ENCODE results near the gene ZFYVE21. TPM values are rescaled to one million over a fixed set of nuclear protein-coding genes. Genes with fewer than 3 reads are reported as not detected.

ZFYVE21 gene
- polyA plus RNA-seq, 1 donor from 2014 or later: 10.3 TPM

- Mint-ChIP-seq H3K36me3 (peaks cover 4% of the 10 kb centered on the region), H3K4me3 (no peak overlapping the region), H3K4me1 (peaks cover 3 to 15% (median 8%) of the 10 kb centered on the region in 3 donors), H3K9me3 (no peaks in the 10 kb centered on the region), H3K27ac (no peak overlapping the region), H3K27me3 (no peaks in the 10 kb centered on the region)
Measured at GRCh38 chr14:103706551-103707328, 8.9 kb upstream of the ZFYVE21 start.

DNA sequence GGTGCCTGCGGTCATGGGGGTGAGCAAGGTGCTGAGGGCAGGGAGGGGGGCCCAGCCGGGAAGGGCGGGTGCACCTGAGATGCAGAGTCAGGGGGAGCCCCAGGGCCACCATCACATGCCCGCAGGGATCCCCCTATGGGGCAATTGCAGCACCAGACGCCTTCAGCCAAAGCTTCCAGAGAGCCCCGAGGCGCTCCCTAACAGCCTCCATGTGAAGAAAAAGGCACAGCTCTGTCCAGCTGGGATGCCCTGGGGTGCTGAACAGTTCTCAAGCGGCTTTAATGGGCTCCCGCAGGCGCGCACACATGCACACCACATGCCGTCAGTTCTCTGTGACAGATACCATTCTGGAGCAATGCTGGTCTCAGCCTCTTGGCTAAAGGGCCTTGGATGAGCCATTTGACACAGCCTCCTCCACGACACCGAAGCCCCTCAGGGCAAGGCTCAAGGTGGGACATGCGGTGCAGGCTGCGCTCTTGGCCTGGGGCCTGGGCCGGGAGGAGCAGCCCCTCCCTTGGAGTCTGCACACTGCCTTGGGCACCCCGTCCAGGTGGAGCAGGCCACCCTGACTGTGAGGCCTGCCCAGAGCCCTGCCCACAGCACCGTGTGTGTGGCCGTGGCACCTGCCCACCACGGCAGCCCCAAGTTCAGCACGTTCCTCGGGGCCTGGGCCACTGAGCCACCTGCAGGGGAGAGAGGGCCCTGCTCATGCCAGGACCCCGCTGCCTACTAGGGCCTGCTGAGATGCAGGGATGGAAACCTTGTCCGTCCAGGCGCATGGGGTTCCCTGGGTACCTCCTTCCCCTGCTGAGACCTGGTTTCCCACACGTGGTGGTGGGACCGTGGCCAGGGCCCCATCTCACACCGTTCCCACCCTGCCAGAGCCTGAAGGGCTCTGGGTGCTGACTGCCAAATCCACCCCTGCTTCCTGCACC is 8.0 kb upstream of the ZFYVE21 start:
- Mint-ChIP-seq H3K27ac (no peak overlapping the region), H3K4me1 (peaks cover 0 to 9% (median 5%) of the 10 kb centered on the region in 3 donors), H3K9me3 (no peaks in the 10 kb centered on the region), H3K27me3 (no peaks in the 10 kb centered on the region), H3K4me3 (no peak overlapping the region), H3K36me3 (peaks cover 4% of the 10 kb centered on the region)

- peak overlapping the region in 2 of 3 donors; percentile 45 to 84 for H3K27ac Mint-ChIP-seq
- H3K9me3 Mint-ChIP-seq: no peaks in the 10 kb centered on the region
- H3K4me1 Mint-ChIP-seq: peaks cover 4 to 8% (median 5%) of the 10 kb centered on the region in 3 donors
- H3K36me3 Mint-ChIP-seq: peaks cover 4% of the 10 kb centered on the region
- no peaks in the 10 kb centered on the region for H3K27me3 Mint-ChIP-seq
- H3K4me3 Mint-ChIP-seq: peak overlapping the region in 1 of 4 donors; percentile 74
Measured at GRCh38 chr14:103708750-103709187, 6.8 kb upstream of the ZFYVE21 start.

- no peak overlapping the region for H3K27ac Mint-ChIP-seq
Measured at GRCh38 chr14:103709814-103710213, 5.8 kb upstream of the ZFYVE21 start.

DNA sequence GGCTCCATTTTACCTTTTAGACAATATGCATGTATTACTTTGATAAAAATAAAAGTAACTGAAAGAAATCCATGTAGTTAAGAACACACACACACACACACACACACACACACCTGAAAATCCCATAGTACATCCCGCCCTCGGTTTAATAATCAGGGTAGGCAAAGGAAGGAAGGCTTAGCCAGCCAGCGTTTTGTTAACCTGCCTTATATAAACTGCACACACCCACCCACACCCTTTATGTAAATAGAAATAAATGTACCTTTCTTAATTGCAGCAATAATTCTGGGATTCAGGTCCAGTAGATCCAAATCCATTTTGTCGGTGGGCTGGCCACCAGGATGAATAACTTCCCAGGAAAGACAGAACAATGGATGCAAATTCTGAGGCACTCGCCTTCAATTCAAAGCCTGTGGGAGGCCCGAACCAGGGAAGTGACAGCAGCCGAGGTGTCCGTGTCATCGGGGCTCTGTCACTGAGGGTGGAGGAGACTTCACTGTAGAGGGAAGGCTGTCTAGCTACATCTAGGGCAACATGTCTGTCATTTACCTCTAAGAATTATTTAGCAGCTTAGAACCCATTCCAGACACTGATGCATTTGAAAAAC is 4.7 kb upstream of the ZFYVE21 start:
- H3K4me1 Mint-ChIP-seq: peaks cover 9 to 15% (median 12%) of the 10 kb centered on the region in 3 donors
- peak overlapping the region in 1 of 3 donors; percentile 42 for H3K27ac Mint-ChIP-seq
- H3K4me3 Mint-ChIP-seq: peak overlapping the region in 2 of 4 donors; percentile 1 to 44
- H3K36me3 Mint-ChIP-seq: peaks cover 2% of the 10 kb centered on the region
- H3K9me3 Mint-ChIP-seq: no peaks in the 10 kb centered on the region
- H3K27me3 Mint-ChIP-seq: no peaks in the 10 kb centered on the region

More at GRCh38 chr14:103709814-103710213, 5.8 kb upstream of the ZFYVE21 start:
- no peaks in the 10 kb centered on the region for H3K27me3 Mint-ChIP-seq
- H3K36me3 Mint-ChIP-seq: peaks cover 2% of the 10 kb centered on the region
- H3K9me3 Mint-ChIP-seq: no peaks in the 10 kb centered on the region
- peaks cover 7 to 10% (median 9%) of the 10 kb centered on the region in 3 donors for H3K4me1 Mint-ChIP-seq
- peak overlapping the region in 1 of 4 donors; percentile 73 for H3K4me3 Mint-ChIP-seq

- H3K4me1 Mint-ChIP-seq: peaks cover 11 to 15% (median 14%) of the 10 kb centered on the region in 3 donors
- H3K27ac Mint-ChIP-seq: peak overlapping the region in 1 of 3 donors; percentile 42
- no peaks in the 10 kb centered on the region for H3K27me3 Mint-ChIP-seq
- H3K9me3 Mint-ChIP-seq: no peaks in the 10 kb centered on the region
- H3K4me3 Mint-ChIP-seq: peak overlapping the region in 1 of 4 donors; percentile 58
- peaks cover 2% of the 10 kb centered on the region for H3K36me3 Mint-ChIP-seq
Measured at GRCh38 chr14:103711516-103712431, 3.8 kb upstream of the ZFYVE21 start.

DNA sequence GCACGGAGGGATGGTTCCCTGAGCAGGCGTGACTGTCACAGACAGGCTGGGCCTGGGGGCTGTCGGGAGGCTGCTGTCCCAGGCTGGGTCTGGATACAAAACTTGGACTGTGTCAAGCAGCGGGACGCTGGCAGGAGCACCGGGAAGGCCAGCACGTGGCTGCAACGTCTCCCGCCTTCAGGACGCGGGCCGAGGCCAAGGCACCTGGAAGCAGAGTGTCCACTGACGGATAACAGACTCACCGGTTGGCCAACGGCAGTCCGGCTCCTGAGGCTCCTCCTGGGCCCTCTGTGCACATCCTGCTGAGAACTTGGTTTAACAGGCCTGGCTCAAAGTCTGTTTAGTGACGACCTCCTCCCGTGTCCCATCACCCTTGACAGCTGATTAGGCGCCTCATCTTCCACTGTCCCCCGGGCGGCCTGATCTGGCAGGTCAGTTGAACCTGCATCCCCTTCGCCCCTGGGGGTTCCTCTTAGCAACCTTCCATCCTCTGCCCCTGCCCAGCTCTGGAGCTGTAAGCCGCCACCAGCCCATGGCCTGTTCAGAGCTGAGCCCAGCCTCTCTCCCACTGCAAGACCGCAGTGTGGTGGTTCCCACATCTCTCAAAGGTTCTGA is 2.9 kb upstream of the ZFYVE21 start:
- peaks cover 4% of the 10 kb centered on the region for H3K36me3 Mint-ChIP-seq
- H3K27ac Mint-ChIP-seq: no peak overlapping the region
- no peaks in the 10 kb centered on the region for H3K27me3 Mint-ChIP-seq
- peaks cover 17 to 21% (median 19%) of the 10 kb centered on the region in 3 donors for H3K4me1 Mint-ChIP-seq
- no peaks in the 10 kb centered on the region for H3K9me3 Mint-ChIP-seq
- H3K4me3 Mint-ChIP-seq: peak overlapping the region in 1 of 4 donors; percentile 85

GRCh38 chr14:103713304-103714062 is 2.1 kb upstream of the ZFYVE21 start:
- Mint-ChIP-seq H3K27ac (peak overlapping the region; percentile 46 to 84 (median 78)), H3K27me3 (no peaks in the 10 kb centered on the region), H3K4me3 (peak overlapping the region; percentile 75 to 94 (median 86))

DNA sequence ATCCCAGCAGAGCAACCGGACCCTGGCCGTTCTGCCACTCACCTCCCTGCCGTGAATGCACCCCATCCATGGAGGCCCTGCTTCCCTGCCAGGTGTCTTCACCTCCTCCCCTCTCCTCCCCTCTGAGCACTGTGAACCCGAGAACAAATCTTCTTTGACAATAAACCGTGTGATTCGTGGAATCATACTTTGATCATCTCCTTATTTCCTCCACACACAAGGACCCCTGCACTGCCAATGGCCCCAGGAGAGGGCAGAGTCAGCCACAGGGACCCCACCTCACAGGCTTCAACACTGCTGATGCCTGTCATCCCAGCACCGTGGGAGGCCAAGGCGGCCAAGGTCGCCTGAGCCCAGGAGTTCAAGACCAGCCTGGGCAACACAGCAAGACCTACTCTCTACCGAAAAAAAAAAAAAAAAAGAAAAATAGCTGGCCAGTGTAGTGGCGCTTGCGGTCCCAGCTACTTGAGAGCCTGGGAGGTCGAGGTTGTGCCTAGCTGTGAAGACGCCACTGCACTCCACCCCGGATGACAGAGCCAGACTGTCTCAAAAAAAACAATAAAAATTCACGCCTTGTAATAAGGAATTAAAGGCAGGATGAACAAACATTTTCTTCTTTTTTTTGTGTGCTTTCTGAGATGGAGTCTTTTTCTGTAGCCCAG is 1.4 kb upstream of the ZFYVE21 start:
- no peaks in the 10 kb centered on the region for H3K27me3 Mint-ChIP-seq
- H3K36me3 Mint-ChIP-seq: peaks cover 1% of the 10 kb centered on the region
- H3K9me3 Mint-ChIP-seq: no peaks in the 10 kb centered on the region
- H3K4me1 Mint-ChIP-seq: peaks cover 21 to 26% (median 23%) of the 10 kb centered on the region in 3 donors
- H3K4me3 Mint-ChIP-seq: peak overlapping the region; percentile 75 to 94 (median 86)
- H3K27ac Mint-ChIP-seq: peak overlapping the region in 2 of 3 donors; percentile 78 to 84

More at GRCh38 chr14:103713304-103714062, 2.1 kb upstream of the ZFYVE21 start:
- Mint-ChIP-seq H3K4me1 (peaks cover 20 to 23% (median 21%) of the 10 kb centered on the region in 3 donors), H3K9me3 (no peaks in the 10 kb centered on the region), H3K36me3 (peaks cover 1% of the 10 kb centered on the region)

- H3K36me3 Mint-ChIP-seq: peaks cover 1% of the 10 kb centered on the region
- H3K4me3 Mint-ChIP-seq: peak overlapping the region; percentile 85 to 92 (median 89)
- H3K27me3 Mint-ChIP-seq: no peaks in the 10 kb centered on the region
- no peaks in the 10 kb centered on the region for H3K9me3 Mint-ChIP-seq
- H3K27ac Mint-ChIP-seq: peak overlapping the region in 2 of 3 donors; percentile 62 to 76
- H3K4me1 Mint-ChIP-seq: peaks cover 27 to 31% (median 29%) of the 10 kb centered on the region in 3 donors
Measured at GRCh38 chr14:103716091-103716801, 636 bp downstream of the ZFYVE21 start.

DNA sequence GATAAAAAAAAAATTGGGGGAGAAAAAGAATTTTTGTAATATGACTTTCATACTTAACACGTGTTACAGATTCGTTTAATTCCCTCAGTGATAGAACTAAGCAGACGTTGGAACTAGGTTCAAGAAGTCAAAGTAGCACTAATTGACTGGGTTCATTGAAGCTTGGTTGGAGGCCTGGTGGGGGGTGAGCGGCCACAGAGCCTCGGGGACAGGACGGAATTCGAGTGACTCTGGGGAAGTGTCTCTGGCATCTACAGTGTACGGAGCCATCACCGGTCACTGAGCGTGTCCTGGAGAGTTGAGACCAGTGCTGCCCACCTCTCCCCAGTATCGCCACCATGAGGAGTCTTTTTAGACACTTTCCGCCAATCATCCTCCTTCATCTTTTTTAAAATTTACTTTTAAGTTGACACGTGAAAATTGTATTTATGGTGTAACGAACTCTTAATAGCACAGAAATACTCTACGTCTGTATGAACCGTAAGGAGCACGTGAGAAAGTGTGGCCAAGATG is 1.3 kb downstream of the ZFYVE21 start:
- Mint-ChIP-seq H3K27ac (peak overlapping the region in 2 of 3 donors; percentile 65 to 76), H3K36me3 (peaks cover 1% of the 10 kb centered on the region), H3K4me3 (peak overlapping the region; percentile 85 to 92 (median 89)), H3K27me3 (no peaks in the 10 kb centered on the region), H3K4me1 (peaks cover 27 to 31% (median 29%) of the 10 kb centered on the region in 3 donors), H3K9me3 (no peaks in the 10 kb centered on the region)

- H3K9me3 Mint-ChIP-seq: no peaks in the 10 kb centered on the region
- no peaks in the 10 kb centered on the region for H3K27me3 Mint-ChIP-seq
- peaks cover 1% of the 10 kb centered on the region for H3K36me3 Mint-ChIP-seq
- H3K27ac Mint-ChIP-seq: no peak overlapping the region
- peak overlapping the region in 2 of 4 donors; percentile 37 to 92 for H3K4me3 Mint-ChIP-seq
- H3K4me1 Mint-ChIP-seq: peaks cover 24 to 28% (median 27%) of the 10 kb centered on the region in 3 donors
Measured at GRCh38 chr14:103718572-103718971, 3.0 kb downstream of the ZFYVE21 start.
